IMR-90 (cell line): ENCODE results near the gene CFP. TPM values are rescaled to one million over a fixed set of nuclear protein-coding genes. Genes with fewer than 3 reads are reported as not detected.

Experiments used
- ATAC-seq: fragments of 200-7000 bp; cut with Tn5 transposase; 2 replicates; pipeline ENCODE4 v1.9.1; 2020; ENCODE audit warnings: low read depth, mild to moderate bottlenecking, moderate library complexity
- BruUV-seq: library from RNA; stranded (reverse); fragments of 400-500 nt; replicated peaks from 2 replicates; lab custom pipeline; 2021; lab: Mats Ljungman, UMichigan
- CTCF ChIA-PET: fragments of 300-600 bp; formaldehyde crosslinking; extraction: SDS; loops from one replicate; lab custom pipeline; 2021; ENCODE audit warnings: antibody characterized with exemption; lab: Yijun Ruan, JAX
- POLR2A ChIA-PET: fragments of 300-600 bp; sonication (Branson Sonifier 250); formaldehyde crosslinking; loops from one replicate; lab custom pipeline; 2022; ENCODE audit warnings: antibody characterized with exemption; ENCODE audit not compliant: unreplicated experiment; lab: Charles Lee
- DNase-seq: peaks from one replicate; pipeline ENCODE4 v3.0.0; 2013
- H2AFZ ChIP-seq: replicated peaks from 2 replicates; pipeline ENCODE3; 2013; ENCODE audit warnings: low read length, mild to moderate bottlenecking; ENCODE audit not compliant: poor library complexity
- H2AK5ac ChIP-seq: 2 replicates; pipeline ENCODE4 v1.6.1; 2013; ENCODE audit warnings: low read depth, low read length, inconsistent platforms
- H2AK9ac ChIP-seq: replicated peaks from 2 replicates; pipeline ENCODE3; 2013; ENCODE audit warnings: mild to moderate bottlenecking, low read depth, low read length, moderate library complexity; ENCODE audit not compliant: poor library complexity
- H2BK120ac ChIP-seq: 2 replicates; pipeline ENCODE4 v1.6.1; 2013; ENCODE audit warnings: low read depth, low read length, inconsistent platforms
- H2BK15ac ChIP-seq: 3 replicates; pipeline ENCODE4 v1.6.1; 2013; ENCODE audit warnings: low read depth, low read length, inconsistent platforms
- H2BK20ac ChIP-seq: 2 replicates; pipeline ENCODE4 v1.6.1; 2013; ENCODE audit warnings: low read depth, mild to moderate bottlenecking, inconsistent platforms, low read length, moderate library complexity
- H2BK5ac ChIP-seq: 2 replicates; pipeline ENCODE4 v1.6.1; 2013; ENCODE audit warnings: mild to moderate bottlenecking, low read depth, low read length, inconsistent platforms; ENCODE audit not compliant: poor library complexity, severe bottlenecking
- H3K14ac ChIP-seq: replicated peaks from 2 replicates; pipeline ENCODE4 v1.6.1; 2013; ENCODE audit warnings: low read depth, low read length, inconsistent platforms
- H3K18ac ChIP-seq: 2 replicates; pipeline ENCODE4 v1.6.1; 2013; ENCODE audit warnings: low read depth, low read length, control low read depth
- H3K23ac ChIP-seq: 2 replicates; pipeline ENCODE4 v1.6.1; 2013; ENCODE audit warnings: low read depth, low read length, inconsistent platforms
- H3K27ac ChIP-seq: 2 replicates; pipeline ENCODE4 v1.5.1; 2013; ENCODE audit warnings: mild to moderate bottlenecking, control low read depth, low read length; ENCODE audit not compliant: insufficient read depth
- H3K27me3 ChIP-seq: 2 replicates; pipeline ENCODE4 v1.6.1; 2013; ENCODE audit warnings: low read length; ENCODE audit not compliant: control insufficient read depth, insufficient read depth
- H3K36me3 ChIP-seq: 2 replicates; pipeline ENCODE4 v1.6.1; 2013; ENCODE audit warnings: low read length, mixed read lengths; ENCODE audit not compliant: control insufficient read depth, insufficient read depth
- H3K4ac ChIP-seq: 2 replicates; pipeline ENCODE4 v1.6.1; 2013; ENCODE audit warnings: low read depth, low read length, inconsistent platforms
- H3K4me1 ChIP-seq: 2 replicates; pipeline ENCODE4 v1.6.1; 2013; ENCODE audit warnings: low read length, mixed read lengths; ENCODE audit not compliant: control insufficient read depth, insufficient read depth
- H3K4me2 ChIP-seq: 2 replicates; pipeline ENCODE4 v1.6.1; 2013; ENCODE audit warnings: low read depth, mild to moderate bottlenecking, control low read depth, low read length, moderate library complexity
- H3K4me3 ChIP-seq: 2 replicates; pipeline ENCODE4 v1.5.1; 2013; ENCODE audit warnings: low read depth, mild to moderate bottlenecking, control low read depth, low read length, moderate library complexity; ENCODE audit not compliant: insufficient read depth
- H3K56ac ChIP-seq: 2 replicates; pipeline ENCODE4 v1.6.1; 2013; ENCODE audit warnings: low read length, inconsistent platforms; ENCODE audit not compliant: insufficient read depth; ENCODE audit errors: extremely low read depth
- H3K79me1 ChIP-seq, 2 experiments: 2 replicates each; pipeline ENCODE4 v1.6.1; 2013; ENCODE audit warnings: low read length in 2 of 2, inconsistent platforms in 1 of 2, low read depth in 1 of 2
- H3K9ac ChIP-seq: 2 replicates; pipeline ENCODE4 v1.6.1; 2013; ENCODE audit warnings: low read depth, low read length, control low read depth
- H3K9me1 ChIP-seq: 2 replicates; pipeline ENCODE4 v1.6.1; 2013; ENCODE audit warnings: low read length, inconsistent platforms; ENCODE audit not compliant: insufficient read depth
- H3K9me3 ChIP-seq: 2 replicates; pipeline ENCODE4 v1.6.1; 2013; ENCODE audit warnings: low read length; ENCODE audit not compliant: control insufficient read depth, insufficient read depth
- H4K20me1 ChIP-seq: 2 replicates; pipeline ENCODE4 v1.6.1; 2013; ENCODE audit warnings: low read length, inconsistent platforms; ENCODE audit not compliant: insufficient read depth
- H4K5ac ChIP-seq: 2 replicates; pipeline ENCODE4 v1.6.1; 2013; ENCODE audit warnings: mild to moderate bottlenecking, low read depth, low read length, control low read depth
- H4K8ac ChIP-seq, 2 experiments: 2 replicates each; pipeline ENCODE4 v1.6.1; 2013; ENCODE audit warnings: low read depth in 2 of 2, low read length in 2 of 2, control low read depth in 1 of 2, inconsistent platforms in 1 of 2
- H4K91ac ChIP-seq: 2 replicates; pipeline ENCODE4 v1.6.1; 2013; ENCODE audit warnings: low read depth, low read length, inconsistent platforms; ENCODE audit not compliant: insufficient read depth
- BHLHE40 ChIP-seq: fragments of 150-350 bp; IDR thresholded peaks from 2 replicates; pipeline ENCODE4 v1.6.1; 2016; ENCODE audit warnings: mild to moderate bottlenecking, low read depth, low read length
- CEBPB ChIP-seq: IDR thresholded peaks from 2 replicates; pipeline ENCODE4 v1.6.1; 2012; ENCODE audit warnings: low read depth, low read length, improper control_type of control experiment
- CHD1 ChIP-seq: IDR thresholded peaks from 2 replicates; pipeline ENCODE4 v1.6.1; 2012; ENCODE audit warnings: low read depth, low read length, improper control_type of control experiment
- MAZ ChIP-seq: IDR thresholded peaks from 2 replicates; pipeline ENCODE4 v1.6.1; 2012; ENCODE audit warnings: low read depth, mild to moderate bottlenecking, low read length, improper control_type of control experiment, moderate library complexity, borderline replicate concordance
- MXI1 ChIP-seq: IDR thresholded peaks from 2 replicates; pipeline ENCODE4 v1.6.1; 2012; ENCODE audit warnings: low read depth, mild to moderate bottlenecking, low read length, moderate library complexity, borderline replicate concordance
- POLR2A ChIP-seq: IDR thresholded peaks from 2 replicates; pipeline ENCODE4 v1.6.1; 2012; ENCODE audit warnings: mild to moderate bottlenecking, low read depth, low read length
- RCOR1 ChIP-seq: IDR thresholded peaks from 2 replicates; pipeline ENCODE4 v1.6.1; 2012; ENCODE audit warnings: mild to moderate bottlenecking, low read length, improper control_type of control experiment; ENCODE audit not compliant: insufficient replicate concordance
- RFX5 ChIP-seq: IDR thresholded peaks from 2 replicates; pipeline ENCODE4 v1.8.0; 2012; ENCODE audit warnings: low read depth, mild to moderate bottlenecking, low read length, moderate library complexity
- USF2 ChIP-seq: fragments of 150-350 bp; IDR thresholded peaks from 2 replicates; pipeline ENCODE4 v1.6.1; 2017; ENCODE audit warnings: mild to moderate bottlenecking, antibody characterized with exemption, low read length, low read depth
- WGBS, 2 experiments: methylation state at CpG; one replicate each; pipeline versions ENCODE4 v1.1.5 to v1.1.7; 2013; ENCODE audit warnings: missing lambda C conversion rate in 2 of 2; ENCODE audit not compliant: insufficient read length in 1 of 2; ENCODE audit errors: extremely low coverage in 2 of 2; 5-methylcytosine and 5-hydroxymethylcytosine counted together
- dilution Hi-C: fragments of 300-500 bp; cut with HindIII; formaldehyde crosslinking; loops from one replicate; pipeline ENCODE4 v1.14.3; 2018; ENCODE audit warnings: low sequenced_read_pairs; ENCODE audit not compliant: unreplicated experiment
- in situ Hi-C: fragments of 300-500 bp; cut with MboI; formaldehyde crosslinking; loops from 3 replicates; pipeline ENCODE4 v1.14.3; 2019; ENCODE audit warnings: low sequenced_read_pairs, inconsistent platforms, mixed read lengths
- intact Hi-C: fragments of 100-400 bp; cut with micrococcal nuclease; formaldehyde crosslinking; loops from 2 replicates; pipeline ENCODE4 v1.10.0; 2022
- polyA plus RNA-seq, 3 experiments: library from polyadenylated mRNA; depleted of rRNA; stranded (reverse); fragments of >200 nt; gene quantifications; 2 replicates each; pipeline ENCODE4 v1.2.3, GENCODE V29; 2012; ENCODE audit warnings: low replicate concordance in 1 of 3
- total RNA-seq: library from RNA; depleted of rRNA; stranded (reverse); fragments of >200 nt; gene quantifications from 2 replicates; pipeline ENCODE4 v1.2.3, GENCODE V29; 2012
- TF ChIP-seq, protein P1 (sequence below): conservative IDR thresholded peaks from 2 replicates; pipeline ENCODE4 v1.5.1; 2012; ENCODE audit warnings: mild to moderate bottlenecking, low read depth, low read length, improper control_type of control experiment

CFP gene
- total and polyA plus RNA-seq, 2 of the 4 experiments (the other 2 are of a cell fraction), result under 0.01 to 0.14 TPM

- Histone ChIP-seq H2AK5ac (peak within 1 kb of the TSS; percentile 91), H4K8ac (peak within 1 kb of the TSS; percentile 31 to 76; a peak in 3 of 4 replicates), H3K4me2 (peak within 1 kb of the TSS; percentile 83), H3K79me1 (peaks cover 0 to 21% of the 10 kb centered on the region in 2 experiments; a peak in 2 of 4 replicates), H3K14ac (peak within 1 kb of the TSS; percentile 88), H3K9ac (peak within 1 kb of the TSS; percentile 74), H2BK15ac (peak within 1 kb of the TSS; percentile 34; the same call in 1 of the 3 replicates), H3K36me3 (peaks cover 2% of the 10 kb centered on the region; the same call in 1 of the 2 replicates), H4K91ac (peak within 1 kb of the TSS; percentile 73), H4K20me1 (peaks cover 4% of the 10 kb centered on the region), H3K27me3 (no peaks in the 10 kb centered on the region), H2BK20ac (peak within 1 kb of the TSS; percentile 49; the same call in 1 of the 2 replicates), H2BK5ac (peak within 1 kb of the TSS; percentile 93), H2BK120ac (peak within 1 kb of the TSS; percentile 57), H3K18ac (peak within 1 kb of the TSS; percentile 15), H4K5ac (peak within 1 kb of the TSS; percentile 27), H3K9me3 (no peaks in the 10 kb centered on the region), H3K4me3 (peak within 1 kb of the TSS; percentile 88), H3K9me1 (0 out of 2 replicates have a peak, but pooled peaks cover 2% of the 10 kb centered on the region), H3K56ac (peak within 1 kb of the TSS; percentile 80), H3K4ac (peak within 1 kb of the TSS; percentile 84), H2AK9ac (peak within 1 kb of the TSS; percentile 97), H3K4me1 (peaks cover 5% of the 10 kb centered on the region), H3K23ac (peak within 1 kb of the TSS; percentile 96), H2AFZ (peak within 1 kb of the TSS; percentile 91), H3K27ac (peak within 1 kb of the TSS; percentile 84)
- DNase-seq (peak; percentile 98), ATAC-seq (peak; percentile 91)
- dilution Hi-C loops, result no loop called here
- in situ Hi-C loops, result no loop called here
- no TSS peak for BruUV-seq
- POLR2A ChIA-PET, result no interaction called here
- TF ChIP-seq RFX5, result no peak
- TF ChIP-seq MXI1, result peak; percentile 73; the same call in 1 of the 2 replicates
- TF ChIP-seq BHLHE40, result peak; percentile 59
- TF ChIP-seq, protein P1, sequence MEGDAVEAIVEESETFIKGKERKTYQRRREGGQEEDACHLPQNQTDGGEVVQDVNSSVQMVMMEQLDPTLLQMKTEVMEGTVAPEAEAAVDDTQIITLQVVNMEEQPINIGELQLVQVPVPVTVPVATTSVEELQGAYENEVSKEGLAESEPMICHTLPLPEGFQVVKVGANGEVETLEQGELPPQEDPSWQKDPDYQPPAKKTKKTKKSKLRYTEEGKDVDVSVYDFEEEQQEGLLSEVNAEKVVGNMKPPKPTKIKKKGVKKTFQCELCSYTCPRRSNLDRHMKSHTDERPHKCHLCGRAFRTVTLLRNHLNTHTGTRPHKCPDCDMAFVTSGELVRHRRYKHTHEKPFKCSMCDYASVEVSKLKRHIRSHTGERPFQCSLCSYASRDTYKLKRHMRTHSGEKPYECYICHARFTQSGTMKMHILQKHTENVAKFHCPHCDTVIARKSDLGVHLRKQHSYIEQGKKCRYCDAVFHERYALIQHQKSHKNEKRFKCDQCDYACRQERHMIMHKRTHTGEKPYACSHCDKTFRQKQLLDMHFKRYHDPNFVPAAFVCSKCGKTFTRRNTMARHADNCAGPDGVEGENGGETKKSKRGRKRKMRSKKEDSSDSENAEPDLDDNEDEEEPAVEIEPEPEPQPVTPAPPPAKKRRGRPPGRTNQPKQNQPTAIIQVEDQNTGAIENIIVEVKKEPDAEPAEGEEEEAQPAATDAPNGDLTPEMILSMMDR, result no peak
- TF ChIP-seq CEBPB, result peak; percentile 73
- peak; percentile 90 for TF ChIP-seq USF2
- TF ChIP-seq MAZ, result peak; percentile 54; the same call in 1 of the 2 replicates
- TF ChIP-seq CHD1, result peak; percentile 33; the same call in 1 of the 2 replicates
- TF ChIP-seq POLR2A, result peak; percentile 71
- TF ChIP-seq RCOR1, result no peak
- intact Hi-C loops, result no loop called here
- CTCF ChIA-PET, result no interaction called here
- WGBS, 2 experiments, result 28% methylated on average over 14 of the region's 65 CpGs; no CpG with 5 or more reads in 1 of the 2 experiments
Observed at GRCh38 chrX:47650164-47651042, 20.7 kb upstream of the CFP start, which contains the start of gene ELK1. ELK1 (minus strand) TSS chrX:47650563; CDS start chrX:47641441, 9,122 bp downstream.
